OCI-LY1 (cell line): ENCODE data around the gene RNF138.

Experiments
- CTCF ChIP-seq: fragments of 200-600 bp; sonication (generic), shearing (Covaris generic); IDR thresholded peaks from 2 replicates; pipeline ENCODE4 v1.5.1; 2017; ENCODE audit warnings: mild to moderate bottlenecking, antibody characterized with exemption, low read length, moderate library complexity, mixed read lengths
- EZH2 ChIP-seq: fragments of 200-600 bp; sonication (generic), shearing (Covaris generic); IDR thresholded peaks from 2 replicates; pipeline ENCODE4 v1.8.0; 2017; ENCODE audit warnings: borderline replicate concordance, mixed run types, mild to moderate bottlenecking, antibody characterized with exemption, low read length, moderate library complexity, mixed read lengths

- TF ChIP-seq CTCF (no peak), EZH2 (no peak)
Observed at GRCh38 chr18:32167980-32168730, 76.5 kb downstream of the RNF138 start.
